Measurements from ENCODE around the gene GLB1L. TPM values are rescaled to one million over a fixed set of nuclear protein-coding genes. Genes with fewer than 3 reads are reported as not detected.

Gene GLB1L
- total RNA-seq, 1 donor from 2014 or later = 4.6 TPM

MicroRNAs within 50 kb of the gene (microRNA counts, 767-probe panel; counts per million panel counts)
- microRNA hsa-miR-153 = not detected

Small RNA genes lying within 50 kb of the gene (microRNA-seq; reads per million reads assigned to microRNA genes)
- gene MIR153-1 = not detected

Other genes starting within 250 kb of the GLB1L start
- 0.05 TPM in 1 of 2 replicates, not detected in the other for gene CFAP65, start 203.9 kb downstream of the GLB1L start, total RNA-seq
- gene IHH, start 184.5 kb downstream of the GLB1L start, total RNA-seq = not detected in 2 replicates
- 13.6 and 14.3 TPM in 2 replicates for gene NHEJ1, start 84.6 kb downstream of the GLB1L start, total RNA-seq
- 0.26 TPM in 1 of 2 replicates, not detected in the other for gene SLC23A3, start 75.4 kb downstream of the GLB1L start, total RNA-seq
- 28.9 and 35.2 TPM in 2 replicates for gene CNPPD1, start 68.5 kb downstream of the GLB1L start, total RNA-seq
- 68.9 and 76.6 TPM in 2 replicates for gene RETREG2, start 67.2 kb downstream of the GLB1L start, total RNA-seq
- 43.0 and 50.1 TPM in 2 replicates for gene ZFAND2B, start 38.7 kb downstream of the GLB1L start, total RNA-seq
- gene ABCB6, start 26.5 kb downstream of the GLB1L start, total RNA-seq = 29.7 and 46.2 TPM in 2 replicates
- 97.6 and 108 TPM in 2 replicates for gene ATG9A, start 15.8 kb downstream of the GLB1L start, total RNA-seq
- gene ANKZF1, start 15.6 kb downstream of the GLB1L start, total RNA-seq = 27.9 and 36.4 TPM in 2 replicates
- gene STK16, start within 50 bp of the GLB1L start, total RNA-seq = 18.3 and 19.4 TPM in 2 replicates
- gene TUBA4B, start 7.8 kb upstream of the GLB1L start, total RNA-seq = 0.11 TPM in 1 of 2 replicates, not detected in the other
- gene TUBA4A, start 8.5 kb upstream of the GLB1L start, total RNA-seq = 120 and 128 TPM in 2 replicates
- gene DNAJB2, start 33.9 kb upstream of the GLB1L start, total RNA-seq = 40.1 and 80.0 TPM in 2 replicates
- 0.24 and 0.68 TPM in 2 replicates for gene PTPRN, start 64.0 kb upstream of the GLB1L start, total RNA-seq
- not detected in 2 replicates for gene RESP18, start 87.3 kb upstream of the GLB1L start, total RNA-seq
- gene DNPEP, start 142.5 kb upstream of the GLB1L start, total RNA-seq = 61.4 and 65.3 TPM in 2 replicates
- gene DES, start 172.9 kb upstream of the GLB1L start, total RNA-seq = 10,265 and 13,585 TPM in 2 replicates
- 78.0 and 79.8 TPM in 2 replicates for gene SPEG, start 189.4 kb upstream of the GLB1L start, total RNA-seq

Data from myocyte (in vitro differentiated cells).